ENCODE measurements around the gene GFY. TPM values are rescaled to one million over a fixed set of nuclear protein-coding genes. Genes with fewer than 3 reads are reported as not detected.
A peak's percentile ranks its signal among the peaks of the same experiment; 100 is the strongest.

GFY gene
- total RNA-seq, 6 donors from 2014 or later = not detected

DNA sequence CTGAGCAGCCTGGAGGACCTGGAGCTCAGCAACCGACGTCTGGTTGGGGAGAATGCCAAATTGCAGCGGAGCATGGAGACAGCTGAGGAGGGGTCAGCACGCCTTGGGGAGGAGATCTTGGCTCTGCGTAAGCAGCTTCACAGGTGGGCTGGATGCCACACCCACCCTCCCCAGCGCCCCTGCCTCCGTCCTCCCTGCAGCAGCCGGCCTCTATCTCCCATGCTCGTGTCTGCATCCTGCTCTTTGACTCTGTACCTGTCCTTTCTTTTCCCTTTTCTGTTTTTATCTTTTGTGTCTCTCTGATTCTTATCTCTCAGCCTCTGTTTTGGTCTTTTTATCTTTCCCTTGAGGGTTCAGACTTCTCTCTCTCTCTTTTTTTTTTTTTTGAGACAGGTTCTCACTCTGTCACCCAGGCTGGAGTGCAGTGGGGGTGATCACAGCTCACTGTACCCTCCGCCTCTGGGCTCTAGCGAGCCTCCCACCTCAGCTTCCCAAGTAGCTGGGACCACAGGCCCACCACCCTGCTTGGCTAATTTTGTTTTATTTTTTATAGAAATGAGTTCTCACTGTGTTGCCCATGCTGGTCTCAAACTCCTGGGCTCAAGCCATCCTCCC, 27.1 kb upstream of the GFY start:
- DNase-seq = no peak

DNA sequence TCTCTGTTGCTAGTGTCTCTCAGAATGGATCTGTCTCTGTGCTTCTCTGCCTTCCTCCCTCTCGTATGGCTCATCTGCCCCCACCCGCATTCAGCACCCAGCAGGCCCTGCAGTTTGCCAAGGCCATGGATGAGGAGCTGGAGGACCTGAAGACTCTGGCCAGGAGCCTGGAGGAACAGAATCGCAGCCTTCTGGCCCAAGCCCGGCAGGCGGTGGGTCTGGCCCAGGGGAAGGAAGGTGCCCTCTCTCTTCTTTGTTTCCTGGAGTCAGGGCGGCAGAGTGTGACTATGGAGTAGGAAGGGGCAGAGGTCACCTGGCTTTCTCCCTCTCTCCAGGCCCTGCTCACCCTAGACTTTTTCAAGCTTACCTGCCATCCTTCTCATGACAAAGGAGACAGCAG, 26.3 kb upstream of the GFY start:
- WGBS, 2 donors = 85% methylated on average over 6 of the region's 6 CpGs

More for the DNA sequence above, 27.1 kb upstream of the GFY start:
- Histone ChIP-seq H3K27ac (no peak overlapping the region), H3K9me3 (no peaks in the 10 kb centered on the region), H3K4me3 (no peak overlapping the region), H3K4me1 (peaks cover 0 to 4% (median 0%) of the 10 kb centered on the region in 4 donors), H3K36me3 (no peaks in the 10 kb centered on the region), H3K27me3 (no peaks in the 10 kb centered on the region)
- 77% methylated on average over 9 to 11 of the region's 11 CpGs for WGBS, 2 donors
- TF ChIP-seq POLR2AphosphoS5 (IDR thresholded peaks at IDR 0.05) = no peak
- TF ChIP-seq POLR2A (IDR thresholded peaks at IDR 0.05) = no peak
- TF ChIP-seq, protein P1, sequence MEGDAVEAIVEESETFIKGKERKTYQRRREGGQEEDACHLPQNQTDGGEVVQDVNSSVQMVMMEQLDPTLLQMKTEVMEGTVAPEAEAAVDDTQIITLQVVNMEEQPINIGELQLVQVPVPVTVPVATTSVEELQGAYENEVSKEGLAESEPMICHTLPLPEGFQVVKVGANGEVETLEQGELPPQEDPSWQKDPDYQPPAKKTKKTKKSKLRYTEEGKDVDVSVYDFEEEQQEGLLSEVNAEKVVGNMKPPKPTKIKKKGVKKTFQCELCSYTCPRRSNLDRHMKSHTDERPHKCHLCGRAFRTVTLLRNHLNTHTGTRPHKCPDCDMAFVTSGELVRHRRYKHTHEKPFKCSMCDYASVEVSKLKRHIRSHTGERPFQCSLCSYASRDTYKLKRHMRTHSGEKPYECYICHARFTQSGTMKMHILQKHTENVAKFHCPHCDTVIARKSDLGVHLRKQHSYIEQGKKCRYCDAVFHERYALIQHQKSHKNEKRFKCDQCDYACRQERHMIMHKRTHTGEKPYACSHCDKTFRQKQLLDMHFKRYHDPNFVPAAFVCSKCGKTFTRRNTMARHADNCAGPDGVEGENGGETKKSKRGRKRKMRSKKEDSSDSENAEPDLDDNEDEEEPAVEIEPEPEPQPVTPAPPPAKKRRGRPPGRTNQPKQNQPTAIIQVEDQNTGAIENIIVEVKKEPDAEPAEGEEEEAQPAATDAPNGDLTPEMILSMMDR (IDR thresholded peaks at IDR 0.05) = no peak
- no peak for TF ChIP-seq EP300 (IDR thresholded peaks at IDR 0.05)
- ATAC-seq (ENCODE audit: low FRiP score in 2 of 2) = no peak

GRCh38 chr19:49400029-49400428, 25.2 kb upstream of the GFY start:
- ATAC-seq (ENCODE audit: low FRiP score in 2 of 2) = no peak
- TF ChIP-seq POLR2A (IDR thresholded peaks at IDR 0.05) = no peak
- TF ChIP-seq EP300 (IDR thresholded peaks at IDR 0.05) = no peak
- no peak for TF ChIP-seq POLR2AphosphoS5 (IDR thresholded peaks at IDR 0.05)
- TF ChIP-seq, protein P1 (IDR thresholded peaks at IDR 0.05) = no peak
- WGBS, 2 donors = 77 to 85% methylated on average over 6 of the region's 6 CpGs

More for the DNA sequence above, 26.3 kb upstream of the GFY start:
- Histone ChIP-seq H3K4me1 (peaks cover 0 to 4% (median 0%) of the 10 kb centered on the region in 4 donors), H3K9me3 (no peaks in the 10 kb centered on the region), H3K27ac (no peak overlapping the region), H3K27me3 (no peaks in the 10 kb centered on the region), H3K36me3 (no peaks in the 10 kb centered on the region), H3K4me3 (no peak overlapping the region)
- TF ChIP-seq, protein P1 (IDR thresholded peaks at IDR 0.05) = no peak
- TF ChIP-seq POLR2A (IDR thresholded peaks at IDR 0.05) (no peak), POLR2AphosphoS5 (IDR thresholded peaks at IDR 0.05) (no peak), EP300 (IDR thresholded peaks at IDR 0.05) (no peak)
- ATAC-seq (ENCODE audit: low FRiP score in 2 of 2) (no peak), DNase-seq (no peak)

DNA sequence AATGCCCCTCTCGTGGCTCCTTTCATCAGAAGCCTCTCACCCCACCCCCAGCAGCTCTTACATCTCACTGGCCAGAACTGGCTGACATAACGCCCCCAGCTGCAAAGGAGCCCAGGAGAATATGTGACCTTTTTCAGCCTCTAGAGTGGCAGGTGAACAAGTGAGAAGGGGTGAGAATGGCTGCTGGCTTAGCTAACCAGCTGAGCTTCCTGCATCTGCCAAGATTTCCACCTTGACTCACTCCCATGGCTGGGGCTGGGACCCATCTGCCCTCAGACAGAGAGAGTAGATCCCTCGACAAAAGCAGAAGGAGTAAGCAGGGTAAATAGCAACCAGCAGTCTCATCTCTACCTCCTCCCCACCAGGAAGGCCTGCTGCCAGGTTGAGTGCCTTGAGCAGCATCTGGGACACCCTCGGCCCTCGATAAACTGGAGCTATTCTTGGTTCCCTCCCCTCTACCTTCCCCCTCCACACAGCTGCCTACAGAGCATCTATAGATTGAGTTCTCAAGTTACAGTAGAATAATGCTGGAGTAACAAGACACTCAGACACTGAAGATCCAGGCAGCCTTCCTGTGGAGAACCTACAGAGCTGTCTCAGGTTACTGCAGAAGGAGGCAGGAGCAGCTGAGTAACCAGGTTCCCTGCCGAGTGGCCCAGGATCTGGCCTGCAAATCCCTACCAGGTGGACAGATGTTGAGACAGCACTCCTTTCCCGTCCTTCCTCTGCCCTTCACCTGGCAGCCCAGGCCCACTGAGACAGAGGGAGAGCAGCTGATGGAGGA, 21.6 kb upstream of the GFY start:
- DNase-seq = no peak
- Histone ChIP-seq H3K4me3 (no peak overlapping the region), H3K27ac (no peak overlapping the region), H3K9me3 (no peaks in the 10 kb centered on the region), H3K27me3 (no peaks in the 10 kb centered on the region), H3K36me3 (no peaks in the 10 kb centered on the region), H3K4me1 (no peaks in the 10 kb centered on the region)
- WGBS, 2 donors = 56 to 58% methylated on average over 6 to 7 of the region's 7 CpGs
- TF ChIP-seq EP300 (IDR thresholded peaks at IDR 0.05) (no peak), POLR2A (IDR thresholded peaks at IDR 0.05) (no peak), POLR2AphosphoS5 (IDR thresholded peaks at IDR 0.05) (no peak)
- TF ChIP-seq, protein P1 (IDR thresholded peaks at IDR 0.05) = no peak
- no peak for ATAC-seq (ENCODE audit: low FRiP score in 2 of 2)

More at GRCh38 chr19:49400029-49400428, 25.2 kb upstream of the GFY start:
- Histone ChIP-seq H3K9me3 (no peaks in the 10 kb centered on the region), H3K27ac (no peak overlapping the region), H3K4me3 (no peak overlapping the region), H3K4me1 (peaks cover 0 to 1% (median 0%) of the 10 kb centered on the region in 4 donors), H3K36me3 (no peaks in the 10 kb centered on the region), H3K27me3 (no peaks in the 10 kb centered on the region)
- peak in 1 of 2 donors; percentile 69 for DNase-seq

All from upper lobe of left lung (tissue), 6 donors.